Activated CD8-positive, alpha-beta T cell treated with anti-CD3 and anti-CD28 coated beads for 36 hours (primary cell): ENCODE results near the gene TTF1. TPM values are rescaled to one million over a fixed set of nuclear protein-coding genes. Genes with fewer than 3 reads are reported as not detected.

ENCODE experiments used
- ATAC-seq: fragments of 200-7000 bp; cut with Tn5 transposase; one replicate; pipeline ENCODE4 v1.10.0; 2021; ENCODE audit warnings: mild to moderate bottlenecking, moderate library complexity
- CTCF ChIA-PET: fragments of 350-600 bp; sonication (Branson Sonifier 250); formaldehyde crosslinking; loops from one replicate; lab custom pipeline; 2021; ENCODE audit warnings: antibody characterized with exemption; lab: Charles Lee
- POLR2A ChIA-PET: fragments of 350-600 bp; sonication (Branson Sonifier 250); formaldehyde crosslinking; loops from one replicate; lab custom pipeline; 2021; ENCODE audit warnings: antibody characterized with exemption; lab: Charles Lee
- DNase-seq: peaks from one replicate; pipeline ENCODE4 v3.0.0-alpha.2; 2020
- H3K27ac Mint-ChIP-seq: one replicate; pipeline ENCODE4 v1.8.0; 2021; ENCODE audit warnings: mild to moderate bottlenecking, mixed read lengths
- H3K27me3 Mint-ChIP-seq: one replicate; pipeline ENCODE4 v1.8.0; 2021; ENCODE audit warnings: mixed read lengths
- H3K36me3 Mint-ChIP-seq: one replicate; pipeline ENCODE4 v1.8.0; 2021; ENCODE audit warnings: low read depth, mixed read lengths
- H3K4me1 Mint-ChIP-seq: one replicate; pipeline ENCODE4 v1.8.0; 2021; ENCODE audit warnings: low read depth, mixed read lengths
- H3K4me3 Mint-ChIP-seq: one replicate; pipeline ENCODE4 v1.8.0; 2021; ENCODE audit warnings: mild to moderate bottlenecking, moderate library complexity, mixed read lengths
- H3K9me3 Mint-ChIP-seq: one replicate; pipeline ENCODE4 v1.8.0; 2021; ENCODE audit warnings: mixed read lengths
- CTCF ChIP-seq: fragments of 200-600 bp; IDR thresholded peaks from one replicate; pipeline ENCODE4 v1.8.0; 2022; ENCODE audit warnings: antibody characterized with exemption, mild to moderate bottlenecking
- intact Hi-C: fragments of 100-400 bp; cut with micrococcal nuclease; formaldehyde crosslinking; loops from one replicate; pipeline ENCODE4 v1.10.0; 2022
- total RNA-seq, 2 experiments: library from RNA; stranded (reverse); gene quantifications; one replicate each; pipeline ENCODE4 v1.2.3, GENCODE V29; 2021

The TTF1 gene
- total RNA-seq, 2 experiments from 2014 or later = 38.2 to 38.3 TPM

DNA sequence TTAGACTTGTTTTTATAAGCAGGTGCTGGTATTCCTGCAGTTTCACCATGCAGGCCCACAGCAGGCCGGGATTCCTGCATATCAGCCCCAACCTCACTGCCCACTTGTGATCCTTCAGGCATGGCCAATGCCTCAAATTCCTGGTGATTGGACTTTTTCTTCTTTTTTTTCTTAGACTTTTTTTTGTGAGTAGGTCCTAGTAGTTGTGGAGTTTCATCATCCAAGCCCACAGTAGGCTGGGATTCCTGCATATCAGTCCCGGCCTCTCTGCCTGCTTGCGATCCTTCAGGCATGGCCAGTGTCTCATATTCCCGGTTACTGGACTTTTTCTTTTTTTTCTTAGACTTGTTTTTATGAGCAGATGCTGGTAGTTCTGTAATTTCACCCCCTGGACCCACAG, 4.8 kb downstream of the TTF1 start:
- Mint-ChIP-seq H3K36me3 (peaks cover 62% of the 10 kb centered on the region), H3K9me3 (no peaks in the 10 kb centered on the region), H3K27ac (no peak overlapping the region), H3K4me3 (no peak overlapping the region), H3K4me1 (peaks cover 33% of the 10 kb centered on the region), H3K27me3 (no peaks in the 10 kb centered on the region)
- DNase-seq (no peak), ATAC-seq (no peak)
- ChIA-PET CTCF (no interaction called here), POLR2A (interaction anchor here (0.8 kb wide), 1 partner anchor 13 kb away, joined by 3 read pairs; no protein-coding TSS in a partner anchor)
- intact Hi-C loops = no loop called here
- TF ChIP-seq CTCF = no peak

- ChIA-PET CTCF (no interaction called here), POLR2A (no interaction called here)
- no peaks in the 10 kb centered on the region for H3K9me3 Mint-ChIP-seq
- H3K4me1 Mint-ChIP-seq = no peaks in the 10 kb centered on the region
- H3K27me3 Mint-ChIP-seq = no peaks in the 10 kb centered on the region
- intact Hi-C loops = no loop called here
- peaks cover 59% of the 10 kb centered on the region for H3K36me3 Mint-ChIP-seq
- no peak for ATAC-seq
- DNase-seq = no peak
- H3K4me3 Mint-ChIP-seq = no peak overlapping the region
- TF ChIP-seq CTCF = no peak
- H3K27ac Mint-ChIP-seq = no peak overlapping the region
Measured at GRCh38 chr9:132395560-132395959, 11.1 kb downstream of the TTF1 start.

DNA sequence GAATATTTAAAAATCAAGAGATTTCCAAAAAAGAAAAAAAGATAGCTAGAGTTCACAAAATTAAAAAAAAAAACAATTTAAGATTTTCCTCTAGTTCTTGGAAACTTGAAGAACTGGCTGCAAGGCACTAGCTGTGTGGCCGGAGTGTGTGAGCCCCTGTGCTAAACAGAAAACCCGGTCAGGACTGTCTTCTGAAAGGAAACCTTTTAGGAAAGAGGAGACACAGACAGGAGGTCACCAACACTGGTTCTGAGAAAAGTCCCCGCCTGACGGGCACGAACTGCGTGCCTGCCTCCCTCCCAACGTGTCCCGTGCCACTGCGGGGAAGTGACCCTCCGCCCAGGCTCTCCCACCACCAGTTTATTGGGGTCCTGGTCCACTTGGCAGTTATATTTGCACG, 15.2 kb downstream of the TTF1 start:
- Mint-ChIP-seq H3K4me3 (no peak overlapping the region), H3K9me3 (no peaks in the 10 kb centered on the region), H3K4me1 (no peaks in the 10 kb centered on the region), H3K27me3 (no peaks in the 10 kb centered on the region), H3K27ac (no peak overlapping the region), H3K36me3 (peaks cover 61% of the 10 kb centered on the region)
- ATAC-seq (no peak), DNase-seq (no peak)
- ChIA-PET CTCF (no interaction called here), POLR2A (no interaction called here)
- intact Hi-C loops = no loop called here
- no peak for TF ChIP-seq CTCF

- ChIA-PET POLR2A (no interaction called here), CTCF (no interaction called here)
- no peaks in the 10 kb centered on the region for H3K4me1 Mint-ChIP-seq
- H3K36me3 Mint-ChIP-seq = peaks cover 60% of the 10 kb centered on the region
- no peak for TF ChIP-seq CTCF
- ATAC-seq (no peak), DNase-seq (no peak)
- intact Hi-C loops = no loop called here
- H3K9me3 Mint-ChIP-seq = no peaks in the 10 kb centered on the region
- H3K4me3 Mint-ChIP-seq = no peak overlapping the region
- no peak overlapping the region for H3K27ac Mint-ChIP-seq
- no peaks in the 10 kb centered on the region for H3K27me3 Mint-ChIP-seq
Measured at GRCh38 chr9:132390966-132391365, 15.7 kb downstream of the TTF1 start.

DNA sequence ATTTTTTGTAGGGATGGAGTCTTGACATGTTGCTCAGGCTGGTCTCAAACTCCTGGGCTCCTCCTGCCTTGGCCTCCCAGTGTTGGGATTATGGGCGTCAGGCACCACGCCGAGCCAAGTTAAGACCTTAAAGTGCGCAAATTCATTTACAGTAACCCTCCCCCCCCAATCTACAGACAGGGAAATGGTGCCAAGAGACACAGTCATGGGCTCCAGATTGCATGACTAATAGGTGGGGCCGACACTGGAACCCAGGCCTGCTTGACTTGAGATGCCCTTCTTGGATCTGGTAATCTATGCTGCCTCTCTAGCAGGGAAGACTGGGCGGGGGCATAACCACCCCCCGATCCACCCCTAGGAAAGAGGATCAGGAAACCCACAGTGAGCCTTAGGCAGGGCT, 19.5 kb downstream of the TTF1 start:
- intact Hi-C loops = no loop called here
- no peaks in the 10 kb centered on the region for H3K27me3 Mint-ChIP-seq
- ChIA-PET POLR2A (interaction anchor here (0.6 to 0.7 kb wide), 2 partner anchors 66 to 305 kb away, joined by 3 read pairs; no protein-coding TSS in a partner anchor), CTCF (no interaction called here)
- ATAC-seq (no peak), DNase-seq (no peak)
- no peak overlapping the region for H3K27ac Mint-ChIP-seq
- peaks cover 21% of the 10 kb centered on the region for H3K4me1 Mint-ChIP-seq
- H3K36me3 Mint-ChIP-seq = peaks cover 72% of the 10 kb centered on the region
- H3K9me3 Mint-ChIP-seq = no peaks in the 10 kb centered on the region
- H3K4me3 Mint-ChIP-seq = no peak overlapping the region
- TF ChIP-seq CTCF = no peak
